LNCAP (cell line): ENCODE measurements around the gene DIAPH3.

ENCODE experiments used
- CTCF ChIP-seq: fragments of 450-650 bp; IDR thresholded peaks from 2 replicates; pipeline ENCODE4 v1.5.1; 2017; ENCODE audit warnings: mild to moderate bottlenecking

The DIAPH3 gene

GRCh38 chr13:59746291-59746962, 417.3 kb downstream of the DIAPH3 start:
- no peak for TF ChIP-seq CTCF

GRCh38 chr13:59745392-59745788, 418.3 kb downstream of the DIAPH3 start:
- TF ChIP-seq CTCF, result no peak

- TF ChIP-seq CTCF, result no peak
Observed at GRCh38 chr13:59744747-59745391, 418.9 kb downstream of the DIAPH3 start.

DNA sequence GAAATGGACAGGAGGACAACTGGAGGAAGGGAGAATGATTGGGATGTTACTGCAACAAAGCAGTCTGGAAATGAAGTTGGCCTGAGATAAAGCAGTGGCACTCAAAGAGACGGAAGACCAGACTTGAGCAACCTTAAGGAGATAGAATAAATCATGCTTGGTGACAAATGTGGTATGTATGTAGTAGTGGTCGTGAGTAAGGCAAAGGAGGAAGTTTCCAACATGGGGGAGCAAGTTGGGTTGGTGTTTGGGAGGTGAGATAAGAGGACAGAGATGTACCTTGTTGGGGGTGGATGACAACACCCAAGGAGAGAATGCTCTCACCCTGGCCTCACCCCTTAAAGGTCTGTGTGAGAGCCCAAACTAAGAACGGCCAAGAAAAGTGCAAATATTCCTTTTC, 420.5 kb downstream of the DIAPH3 start:
- TF ChIP-seq CTCF, result no peak

- no peak for TF ChIP-seq CTCF
Observed at GRCh38 chr13:59742467-59742866, 421.3 kb downstream of the DIAPH3 start.

DNA sequence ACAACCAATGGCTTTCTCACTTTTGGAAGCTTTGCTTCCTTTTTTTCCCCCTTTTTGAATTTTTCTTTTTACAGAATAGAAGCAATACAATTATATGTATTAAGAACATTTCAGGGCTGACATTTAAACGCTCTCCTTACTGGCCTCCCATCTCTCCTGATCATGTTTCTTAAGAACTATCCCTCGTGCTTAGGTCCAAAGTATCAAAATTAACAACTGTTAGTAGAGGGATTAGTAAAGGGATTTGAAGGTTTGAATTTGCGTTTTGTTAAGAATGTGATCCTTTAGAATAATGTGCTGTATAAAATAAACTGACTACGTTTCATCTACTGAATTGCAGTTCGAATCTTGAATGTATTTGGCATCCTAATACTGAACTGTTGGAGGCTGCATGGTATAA, 424.8 kb downstream of the DIAPH3 start:
- TF ChIP-seq CTCF, result no peak

DNA sequence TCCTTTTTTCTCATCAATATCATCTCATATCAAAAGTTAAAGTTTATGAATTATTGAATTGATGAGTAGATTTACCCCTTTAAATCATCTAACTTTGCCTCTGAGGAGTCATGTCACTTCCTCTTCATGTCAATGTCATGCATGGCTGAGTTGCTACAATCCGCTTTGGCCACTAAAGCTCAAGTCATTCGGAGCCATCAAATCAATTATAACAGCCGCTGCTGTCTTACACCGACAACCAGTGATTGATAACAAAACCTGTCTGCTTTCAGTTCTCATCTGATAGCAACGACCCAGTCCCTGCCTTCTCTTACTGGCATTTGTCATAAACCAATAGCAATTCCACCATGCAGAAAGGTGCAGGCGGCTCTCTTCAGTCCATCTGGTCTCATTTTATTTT, 429.3 kb downstream of the DIAPH3 start:
- no peak for TF ChIP-seq CTCF

GRCh38 chr13:59733744-59734143, 430.0 kb downstream of the DIAPH3 start:
- TF ChIP-seq CTCF, result no peak
